ENCODE results near the gene PGS1. TPM values are rescaled to one million over a fixed set of nuclear protein-coding genes. Genes with fewer than 3 reads are reported as not detected.

PGS1 gene
- total RNA-seq, 1 donor from 2014 or later = 41.8 TPM

- Histone ChIP-seq H3K27me3 (no peaks in the 10 kb centered on the region), H3K36me3 (peaks cover 7 to 21% of the 10 kb centered on the region in 2 donors), H3K4me1 (no peaks in the 10 kb centered on the region), H3K4me3 (no peak overlapping the region), H3K27ac (no peak overlapping the region), H3K9me3 (no peaks in the 10 kb centered on the region)
- intact Hi-C loops (cut with DNase I) = no loop called here
- no peak for TF ChIP-seq CTCF (IDR thresholded peaks at IDR 0.05)
- no peak for DNase-seq (ENCODE audit: low spot score in 2 of 2)
These were observed 30.9 kb downstream of the PGS1 start for GRCh38 chr17:78409191-78409928.

GRCh38 chr17:78411241-78411857, 32.9 kb downstream of the PGS1 start:
- no peak for DNase-seq (ENCODE audit: low spot score in 2 of 2)
- Histone ChIP-seq H3K36me3 (peaks cover 9 to 15% of the 10 kb centered on the region in 2 donors), H3K4me1 (no peaks in the 10 kb centered on the region), H3K27me3 (no peaks in the 10 kb centered on the region), H3K4me3 (no peak overlapping the region), H3K9me3 (no peaks in the 10 kb centered on the region), H3K27ac (no peak overlapping the region)
- TF ChIP-seq CTCF (IDR thresholded peaks at IDR 0.05) = no peak
- intact Hi-C loops (cut with DNase I) = no loop called here

GRCh38 chr17:78412403-78412802, 34.0 kb downstream of the PGS1 start:
- Histone ChIP-seq H3K9me3 (no peaks in the 10 kb centered on the region), H3K4me3 (no peak overlapping the region), H3K4me1 (no peaks in the 10 kb centered on the region), H3K27ac (no peak overlapping the region), H3K27me3 (no peaks in the 10 kb centered on the region), H3K36me3 (peaks cover 9 to 14% of the 10 kb centered on the region in 2 donors)
- intact Hi-C loops (cut with DNase I) = no loop called here
- peak in 1 of 3 experiments; percentile 6 for TF ChIP-seq CTCF (IDR thresholded peaks at IDR 0.05)
- no peak for DNase-seq (ENCODE audit: low spot score in 2 of 2)

GRCh38 chr17:78414178-78415162, 36.0 kb downstream of the PGS1 start:
- no peak for DNase-seq (ENCODE audit: low spot score in 2 of 2)
- H3K4me3 ChIP-seq = no peak overlapping the region
- peaks cover 8 to 11% of the 10 kb centered on the region in 2 donors for H3K36me3 ChIP-seq
- intact Hi-C loops (cut with DNase I) = no loop called here
- no peaks in the 10 kb centered on the region for H3K4me1 ChIP-seq
- no peaks in the 10 kb centered on the region for H3K9me3 ChIP-seq
- no peak for TF ChIP-seq CTCF (IDR thresholded peaks at IDR 0.05)
- H3K27me3 ChIP-seq = no peaks in the 10 kb centered on the region
- peak overlapping the region in 1 of 2 donors; percentile 28 for H3K27ac ChIP-seq

GRCh38 chr17:78415821-78416711, 37.6 kb downstream of the PGS1 start:
- Histone ChIP-seq H3K27ac (peak overlapping the region; percentile 61 to 75), H3K27me3 (no peaks in the 10 kb centered on the region), H3K4me1 (no peaks in the 10 kb centered on the region), H3K9me3 (no peaks in the 10 kb centered on the region), H3K4me3 (no peak overlapping the region), H3K36me3 (peaks cover 18 to 25% of the 10 kb centered on the region in 2 donors)
- TF ChIP-seq CTCF (IDR thresholded peaks at IDR 0.05) = no peak
- DNase-seq (ENCODE audit: low spot score in 2 of 2) = no peak
- intact Hi-C loops (cut with DNase I) = no loop called here

Data from ascending aorta (tissue), 2 donors.